ENCODE results near the gene LHPP.

LHPP gene

DNA sequence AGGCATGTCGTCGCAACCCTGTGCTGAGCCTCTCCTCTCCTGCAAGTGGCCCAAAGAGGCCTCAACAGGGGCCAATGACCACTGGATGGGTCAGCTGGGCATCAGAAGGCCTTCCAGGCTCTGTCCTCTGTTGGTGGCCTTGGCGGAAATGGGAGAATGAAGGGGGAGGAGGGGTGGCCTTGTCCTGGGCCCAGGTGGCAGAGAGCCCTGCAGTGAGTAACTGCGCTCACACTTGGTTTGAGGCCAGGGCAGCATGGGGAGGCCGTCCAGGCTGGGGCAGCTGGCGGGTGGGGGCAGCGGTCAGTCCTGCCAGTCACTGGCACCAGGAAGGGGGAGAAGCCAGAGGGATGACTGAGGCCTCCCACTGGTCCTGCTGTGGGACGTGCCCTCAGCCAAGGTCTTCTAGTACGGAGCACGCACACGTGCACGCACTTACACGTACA lies 59.8 kb downstream of the LHPP start:
- DNase-seq (ENCODE audit: low spot score), result no peak

DNA sequence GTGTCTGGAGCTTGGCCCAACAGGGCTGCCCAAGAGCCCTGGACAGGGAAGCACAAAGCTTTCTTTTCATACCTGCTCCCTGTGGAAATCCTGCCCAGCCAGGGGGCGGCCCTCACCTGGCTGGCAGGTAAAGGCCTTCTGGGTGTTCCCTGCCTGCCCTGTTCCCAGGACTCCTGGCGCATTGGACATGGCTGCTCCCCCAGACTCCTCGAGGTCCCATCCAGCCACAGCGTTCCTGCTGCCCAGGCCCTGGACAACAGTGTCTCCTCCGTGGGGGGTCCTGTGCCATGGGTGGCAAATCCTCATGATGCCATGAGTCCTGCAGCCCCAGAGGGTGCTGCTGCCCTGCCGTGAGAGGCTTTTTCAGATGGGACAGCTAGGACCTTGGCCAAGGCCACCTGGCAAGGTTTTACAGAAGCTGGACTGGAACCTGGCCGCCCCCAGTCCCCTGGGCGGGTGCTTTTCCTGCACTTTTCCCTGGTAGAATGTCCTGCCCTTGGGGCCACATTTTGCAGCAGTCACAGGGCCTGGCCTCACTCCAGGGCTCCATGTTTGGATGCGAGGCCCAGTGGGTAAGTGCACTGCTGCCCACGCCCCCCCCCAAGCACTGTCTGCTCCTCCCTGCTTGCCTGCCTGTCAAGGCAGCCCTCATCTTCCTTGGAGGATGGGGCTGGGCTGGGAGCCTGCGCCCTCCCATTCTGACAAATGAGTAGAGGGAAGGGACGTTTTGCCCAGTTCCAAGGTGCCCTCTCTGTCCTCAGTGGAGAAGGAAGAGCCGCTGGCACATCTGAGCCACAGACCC lies 60.7 kb downstream of the LHPP start:
- DNase-seq (ENCODE audit: low spot score), result no peak

GRCh38 chr10:124522933-124523871 lies 61.6 kb downstream of the LHPP start:
- DNase-seq (ENCODE audit: low spot score), result no peak

- DNase-seq (ENCODE audit: low spot score), result no peak
Measured at GRCh38 chr10:124523901-124524300, 62.3 kb downstream of the LHPP start.

GRCh38 chr10:124524991-124525653 lies 63.5 kb downstream of the LHPP start:
- DNase-seq (ENCODE audit: low spot score), result peak; percentile 46

GRCh38 chr10:124525751-124526600 lies 64.4 kb downstream of the LHPP start:
- DNase-seq (ENCODE audit: low spot score), result no peak

GRCh38 chr10:124526621-124527267 lies 65.1 kb downstream of the LHPP start:
- no peak for DNase-seq (ENCODE audit: low spot score)

- DNase-seq (ENCODE audit: low spot score), result no peak
Measured at GRCh38 chr10:124527874-124528395, 66.3 kb downstream of the LHPP start.

GRCh38 chr10:124529661-124530214 lies 68.1 kb downstream of the LHPP start:
- DNase-seq (ENCODE audit: low spot score), result no peak

DNA sequence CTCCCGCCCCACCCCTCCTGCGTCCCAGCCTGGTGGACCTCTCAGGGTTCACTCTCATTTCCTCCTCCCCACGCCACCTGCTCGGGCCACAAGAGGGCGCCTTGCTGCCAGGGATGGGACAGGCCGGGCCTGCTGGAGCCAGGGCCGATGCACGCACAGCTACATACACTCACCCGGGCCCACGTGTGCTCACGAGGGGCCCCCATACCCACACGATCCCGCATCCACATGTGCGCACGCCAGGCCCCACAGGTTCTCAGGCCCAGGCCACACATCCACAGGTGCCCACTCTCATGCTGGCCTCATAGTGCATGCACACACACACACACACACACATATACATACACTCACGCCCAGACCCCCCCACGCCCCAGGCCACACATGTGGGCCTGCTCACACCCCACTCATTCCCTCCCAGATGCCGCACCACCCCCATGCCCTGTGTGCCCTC lies 68.6 kb downstream of the LHPP start:
- DNase-seq (ENCODE audit: low spot score), result peak; percentile 95

GRCh38 chr10:124530816-124531215 lies 69.2 kb downstream of the LHPP start:
- no peak for DNase-seq (ENCODE audit: low spot score)

GRCh38 chr10:124532106-124532641 lies 70.6 kb downstream of the LHPP start:
- DNase-seq (ENCODE audit: low spot score), result no peak

GRCh38 chr10:124532788-124533187 lies 71.2 kb downstream of the LHPP start:
- DNase-seq (ENCODE audit: low spot score), result no peak

DNA sequence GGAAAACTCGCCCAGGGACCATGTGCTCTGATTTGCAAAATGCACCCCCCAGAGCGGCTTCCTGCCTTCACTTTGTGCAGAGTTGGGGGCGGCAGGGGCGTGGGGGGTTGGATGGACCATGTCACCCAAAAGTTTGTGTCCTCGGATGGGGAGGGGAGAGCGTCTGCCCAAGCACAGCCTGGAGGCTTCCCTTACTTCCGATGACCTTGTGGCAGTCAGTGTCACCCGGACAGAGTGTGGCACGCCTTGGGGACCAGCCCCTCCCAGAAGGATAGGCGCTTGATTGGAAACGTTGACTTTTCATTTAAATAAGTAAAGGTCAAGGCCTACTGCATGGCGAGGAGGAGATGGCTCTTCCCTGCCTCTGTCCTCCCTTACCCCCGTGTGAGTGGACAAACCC lies 71.6 kb downstream of the LHPP start:
- DNase-seq (ENCODE audit: low spot score), result no peak

DNA sequence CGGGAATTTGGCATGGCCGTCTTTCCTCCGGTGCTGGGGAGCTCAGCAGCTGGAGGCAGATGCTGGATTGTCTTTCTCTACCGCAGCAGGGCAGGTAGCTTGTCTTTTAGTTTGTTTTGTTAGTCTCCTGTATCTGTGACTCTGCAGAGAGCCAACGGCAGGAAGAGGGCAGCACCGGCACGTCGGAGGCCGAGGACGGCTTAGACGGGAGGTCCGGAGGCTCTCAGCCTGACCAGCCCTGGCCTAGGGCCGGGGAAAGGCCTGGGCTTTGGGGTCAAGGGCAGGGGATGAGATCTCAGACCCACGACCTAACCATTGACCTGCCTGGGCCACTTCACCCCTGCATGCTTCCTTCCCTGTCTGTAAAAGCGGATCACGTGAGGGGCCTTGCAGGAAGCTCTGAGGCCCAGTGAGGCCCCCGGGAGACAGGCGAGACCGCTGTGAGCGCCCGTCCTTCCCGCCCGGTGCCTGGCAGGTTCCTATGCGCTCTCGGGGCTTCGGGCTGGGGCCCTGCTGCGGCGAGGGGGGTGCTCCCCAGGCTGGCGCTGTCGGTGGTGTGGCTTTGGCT lies 72.7 kb downstream of the LHPP start:
- DNase-seq (ENCODE audit: low spot score), result no peak

DNA sequence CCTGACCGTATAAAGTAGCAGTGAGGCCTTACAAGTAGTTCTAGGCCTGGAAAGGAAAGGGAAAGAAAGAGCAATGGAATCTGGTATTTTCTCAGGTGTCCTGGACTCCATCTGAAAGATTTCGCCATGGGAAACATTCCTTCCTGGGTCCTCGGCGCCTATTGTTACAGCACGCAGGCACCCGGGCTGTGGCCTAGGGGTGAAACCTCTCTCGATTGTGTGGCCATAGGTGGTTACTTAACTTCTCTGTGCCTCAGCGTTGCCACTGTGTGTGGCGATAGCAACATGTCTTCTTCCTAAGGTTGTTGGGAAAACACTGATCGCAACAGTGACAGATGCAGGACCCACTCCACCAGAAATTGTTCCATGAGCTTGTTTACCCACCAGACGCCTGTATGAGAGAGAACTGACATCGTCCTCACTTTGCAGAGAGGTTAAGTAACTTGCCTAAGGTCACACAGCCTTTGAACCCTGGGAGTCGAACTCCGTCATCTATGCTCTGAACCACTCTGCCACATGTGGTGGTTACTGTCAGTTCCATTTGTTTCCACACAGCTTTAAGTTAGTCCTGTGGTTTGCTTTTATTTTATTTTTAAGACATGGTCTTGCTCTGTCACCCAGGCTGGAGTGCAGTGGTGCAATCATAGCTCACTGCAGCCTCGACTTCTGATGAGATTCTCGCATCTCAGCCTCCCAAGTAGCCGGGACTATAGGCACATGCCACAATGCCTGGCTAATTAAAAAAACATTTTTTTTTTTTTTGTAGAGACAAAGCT lies 73.4 kb downstream of the LHPP start:
- no peak for DNase-seq (ENCODE audit: low spot score)

DNA sequence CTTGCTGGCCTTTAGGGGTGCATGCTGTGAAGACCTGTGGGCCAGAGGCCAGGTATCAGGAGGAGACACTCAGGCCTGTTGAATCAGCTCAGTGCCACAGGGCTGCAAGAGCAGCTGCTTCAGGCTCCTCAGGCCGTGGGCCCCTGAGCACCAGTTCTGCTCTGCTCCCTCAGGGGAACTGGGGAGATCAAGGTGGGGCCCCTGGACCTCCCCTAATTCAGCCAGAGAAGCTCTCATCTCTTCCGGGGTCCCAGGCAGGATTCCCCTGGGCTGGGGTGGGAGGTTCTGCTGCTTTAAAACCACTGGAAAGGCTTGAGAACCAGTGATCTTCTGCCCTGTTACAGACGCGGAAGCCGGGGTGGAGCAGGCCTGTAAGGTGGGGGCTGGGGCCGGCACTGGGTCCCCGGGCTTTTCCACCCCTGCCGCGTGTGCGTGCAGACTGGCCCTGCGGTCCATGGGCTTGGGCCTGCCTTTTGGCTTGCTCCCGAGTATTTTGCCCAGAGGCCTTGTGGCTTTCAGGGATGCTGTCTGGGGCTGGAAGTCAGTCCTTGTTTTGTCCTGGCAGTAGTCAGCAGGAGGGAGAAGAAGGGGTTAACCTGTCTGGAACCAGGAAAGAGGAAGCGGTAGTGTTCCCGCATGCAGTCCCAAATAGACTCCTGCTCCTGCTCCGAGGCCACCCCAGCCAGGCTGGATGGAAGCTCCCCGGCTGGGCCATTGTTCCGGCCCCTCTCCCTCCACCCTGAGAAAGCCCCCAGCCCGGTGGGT lies 74.3 kb downstream of the LHPP start:
- no peak for DNase-seq (ENCODE audit: low spot score)

- no peak for DNase-seq (ENCODE audit: low spot score)
Measured at GRCh38 chr10:124536496-124537050, 75.0 kb downstream of the LHPP start.

All from AG08395 (cell line).